H1 (cell line): ENCODE results near the gene MIR17HG. TPM values are rescaled to one million over a fixed set of nuclear protein-coding genes. Genes with fewer than 3 reads are reported as not detected.

Experiments used
- ATF2 ChIP-seq: IDR thresholded peaks from 2 replicates; pipeline ENCODE4 v1.6.1; 2012; ENCODE audit warnings: low read length, inconsistent platforms
- CBX8 ChIP-seq: fragments of 300-800, 300-1000 bp; sonication (generic); IDR thresholded peaks from 2 replicates; pipeline ENCODE4 v1.7.1; 2016; ENCODE audit warnings: low read depth, low read length, borderline replicate concordance
- KDM4A ChIP-seq: IDR thresholded peaks from one replicate; pipeline ENCODE4 v1.7.1; 2012; ENCODE audit warnings: low read depth, mild to moderate bottlenecking, moderate library complexity, low read length, inconsistent platforms; ENCODE audit not compliant: severe bottlenecking
- RXRA ChIP-seq: IDR thresholded peaks from 2 replicates; pipeline ENCODE4 v1.6.1; 2011; ENCODE audit warnings: low read depth, mild to moderate bottlenecking, low read length, moderate library complexity; ENCODE audit not compliant: insufficient read depth
- SIN3A ChIP-seq, 2 experiments: IDR thresholded peaks in 1 of 2; conservative IDR thresholded peaks in 1 of 2; 2 replicates each; pipeline ENCODE4 v1.6.1; 2011 to 2012; ENCODE audit warnings: low read length in 2 of 2, improper control_type of control experiment in 1 of 2, low read depth in 1 of 2, mild to moderate bottlenecking in 1 of 2
- polyA plus RNA-seq, 7 experiments: library from polyadenylated mRNA; depleted of rRNA in 3 of 7; stranded (reverse) in 5 of 7; unstranded in 2 of 7; fragments of >200 nt in 5 of 7; fragments of 200-250 nt in 2 of 7; gene quantifications; 1 replicate in 5 of 7; 2 replicates in 1 of 7; 4 replicates in 1 of 7; pipeline versions ENCODE4 v1.2.1 to v1.2.3, GENCODE V29; 2011 to 2013; ENCODE audit warnings: missing spikeins in 2 of 7, mixed read lengths in 2 of 7
- total RNA-seq: library from RNA; stranded (reverse); fragmentation: NEBNext Ultra II Directional; extraction: Animal tissue kit (Norgen Biotek cat#: 25700); gene quantifications from 2 replicates; pipeline ENCODE4 v1.2.1, GENCODE V29; 2021

Gene MIR17HG
- total and polyA plus RNA-seq, 2 of the 8 experiments (the other 6 are each of a cell fraction or from before 2014, with no cell fraction given): 11.5 to 36.9 TPM

GRCh38 chr13:91372911-91373310 is 25.4 kb downstream of the MIR17HG start (continued):
- no peak for TF ChIP-seq KDM4A
- no peak for TF ChIP-seq SIN3A (conservative IDR thresholded peaks at IDR 0.05 in 1 of 2, IDR thresholded peaks at IDR 0.05 in 1 of 2; ENCODE audit: low read depth in 1 of 2, low read length in 2 of 2)
- no peak for TF ChIP-seq RXRA
- no peak for TF ChIP-seq CBX8
- no peak for TF ChIP-seq ATF2
